Neuronal stem cell (in vitro differentiated cells): ENCODE measurements around the gene OR5C1.
"Not testable (repeated sequence)": the region's sequence is repeated elsewhere in the genome, so short reads cannot be mapped to it uniquely, and the experiment has no call there.

ENCODE experiments used
- DNase-seq: peaks from one replicate; pipeline ENCODE4 v3.0.0-alpha.2; 2013; ENCODE audit warnings: low spot score
- H2AFZ ChIP-seq: one replicate; pipeline ENCODE4 v1.6.1; 2013; ENCODE audit warnings: mild to moderate bottlenecking, low read length, inconsistent platforms
- H2AK5ac ChIP-seq: 2 replicates; pipeline ENCODE4 v1.6.1; 2013; ENCODE audit warnings: low read depth, mild to moderate bottlenecking, inconsistent platforms, low read length, moderate library complexity, mixed read lengths
- H2BK120ac ChIP-seq: 2 replicates; pipeline ENCODE4 v1.6.1; 2013; ENCODE audit warnings: low read depth, mild to moderate bottlenecking, inconsistent platforms, low read length, moderate library complexity, mixed read lengths
- H2BK12ac ChIP-seq: one replicate; pipeline ENCODE4 v1.6.1; 2013; ENCODE audit warnings: low read length, inconsistent platforms
- H2BK15ac ChIP-seq: 2 replicates; pipeline ENCODE4 v1.6.1; 2013; ENCODE audit warnings: mild to moderate bottlenecking, low read length, inconsistent platforms, mixed read lengths
- H2BK5ac ChIP-seq: one replicate; pipeline ENCODE4 v1.6.1; 2013; ENCODE audit warnings: inconsistent platforms, mild to moderate bottlenecking, low read length, moderate library complexity
- H3K14ac ChIP-seq: one replicate; pipeline ENCODE4 v1.6.1; 2013; ENCODE audit warnings: low read length, inconsistent platforms
- H3K18ac ChIP-seq: 2 replicates; pipeline ENCODE4 v1.6.1; 2013; ENCODE audit warnings: low read length, inconsistent platforms
- H3K23ac ChIP-seq: 2 replicates; pipeline ENCODE4 v1.6.1; 2013; ENCODE audit warnings: low read depth, mild to moderate bottlenecking, mixed read lengths, low read length, inconsistent platforms; ENCODE audit not compliant: poor library complexity
- H3K27ac ChIP-seq: replicated peaks from 3 replicates; pipeline ENCODE4 v1.5.1; 2013; ENCODE audit warnings: low read length, inconsistent platforms
- H3K27me3 ChIP-seq, 3 experiments: 2 replicates each; pipeline ENCODE4 v1.6.1; 2013; ENCODE audit warnings: low read length in 3 of 3, mild to moderate bottlenecking in 2 of 3, inconsistent platforms in 1 of 3, low read depth in 1 of 3, mixed read lengths in 1 of 3, moderate library complexity in 1 of 3; ENCODE audit not compliant: control insufficient read depth in 3 of 3, insufficient read depth in 3 of 3
- H3K36me3 ChIP-seq, 2 donors: replicated peaks in 1 of 2; 2 replicates each; pipeline ENCODE4 v1.6.1; 2013; ENCODE audit warnings: low read length in 2 of 2; ENCODE audit not compliant: control insufficient read depth in 2 of 2, insufficient read depth in 2 of 2
- H3K4ac ChIP-seq: 2 replicates; pipeline ENCODE4 v1.6.1; 2013; ENCODE audit warnings: inconsistent platforms, mild to moderate bottlenecking, low read length, moderate library complexity
- H3K4me1 ChIP-seq, 2 donors: 1 replicate in 1 of 2; 2 replicates in 1 of 2; pipeline ENCODE4 v1.6.1; 2013; ENCODE audit warnings: low read length in 2 of 2, low read depth in 1 of 2; ENCODE audit not compliant: control insufficient read depth in 2 of 2, insufficient read depth in 1 of 2
- H3K4me2 ChIP-seq: one replicate; pipeline ENCODE4 v1.6.1; 2013; ENCODE audit warnings: mild to moderate bottlenecking, low read length, inconsistent platforms; ENCODE audit not compliant: insufficient read depth, poor library complexity, severe bottlenecking
- H3K4me3 ChIP-seq, 2 donors: 2 replicates each; pipeline ENCODE4 v1.5.1; 2013; ENCODE audit warnings: low read length in 2 of 2, mild to moderate bottlenecking in 2 of 2, inconsistent platforms in 1 of 2, moderate library complexity in 1 of 2
- H3K79me1 ChIP-seq: one replicate; pipeline ENCODE4 v1.6.1; 2013; ENCODE audit warnings: low read depth, mild to moderate bottlenecking, inconsistent platforms, low read length, moderate library complexity
- H3K9ac ChIP-seq: one replicate; pipeline ENCODE4 v1.6.1; 2013; ENCODE audit warnings: mild to moderate bottlenecking, low read depth, low read length, inconsistent platforms; ENCODE audit not compliant: poor library complexity
- H3K9me3 ChIP-seq, 2 donors: replicated peaks in 1 of 2; 2 replicates each; pipeline versions ENCODE3 to v1.6.1; 2013; ENCODE audit warnings: low read length in 2 of 2, mild to moderate bottlenecking in 2 of 2, inconsistent platforms in 1 of 2, low read depth in 1 of 2, mixed read lengths in 1 of 2, moderate library complexity in 1 of 2; ENCODE audit not compliant: control insufficient read depth in 2 of 2, insufficient read depth in 1 of 2
- H4K8ac ChIP-seq: one replicate; pipeline ENCODE4 v1.6.1; 2013; ENCODE audit warnings: low read depth, mild to moderate bottlenecking, inconsistent platforms, low read length, moderate library complexity
- H4K91ac ChIP-seq: one replicate; pipeline ENCODE4 v1.6.1; 2013; ENCODE audit warnings: low read length, low read depth, mild to moderate bottlenecking, inconsistent platforms; ENCODE audit not compliant: poor library complexity
- WGBS, 2 donors: extraction: QIAGEN DNeasy Blood & Tissue Kit; methylation state at CpG; one replicate each; pipeline ENCODE4 v1.1.7; 2013; ENCODE audit warnings: missing lambda C conversion rate in 2 of 2, mixed read lengths in 1 of 2; ENCODE audit not compliant: insufficient read length in 2 of 2, insufficient replicate concordance in 1 of 2; ENCODE audit errors: extremely low coverage in 2 of 2; 5-methylcytosine and 5-hydroxymethylcytosine counted together

The OR5C1 gene

GRCh38 chr9:122838441-122838840 is 49.7 kb downstream of the OR5C1 start:
- H3K4me2 ChIP-seq, H3K14ac ChIP-seq: not testable (repeated sequence)
- no CpG with 5 or more reads among the region's 3 CpGs for WGBS, 2 donors

More at GRCh38 chr9:122838441-122838840, 49.7 kb downstream of the OR5C1 start:
- H2AK5ac ChIP-seq, H3K18ac ChIP-seq, H3K4ac ChIP-seq, H2BK12ac ChIP-seq, H3K4me3 ChIP-seq, H3K36me3 ChIP-seq, H3K27ac ChIP-seq, H2BK15ac ChIP-seq, H3K23ac ChIP-seq, H4K8ac ChIP-seq, H2BK120ac ChIP-seq, H3K9ac ChIP-seq, H3K27me3 ChIP-seq, H3K79me1 ChIP-seq, H3K9me3 ChIP-seq, DNase-seq, H2AFZ ChIP-seq, H3K4me1 ChIP-seq, H4K91ac ChIP-seq, H2BK5ac ChIP-seq: not testable (repeated sequence)
